Transverse colon (tissue), 4 donors: Measurements from ENCODE around the gene COMMD3.

Experiments
- CTCF ChIP-seq, 5 experiments: fragments of 200-600 bp in 3 of 5; fragments of 450-650 bp in 2 of 5; sonication (generic) in 3 of 5; IDR thresholded peaks; 1 replicate in 2 of 5; 2 replicates in 3 of 5; pipeline ENCODE4 v1.5.1; 2016 to 2017; ENCODE audit warnings: antibody characterized with exemption in 5 of 5, inconsistent platforms in 3 of 5, mild to moderate bottlenecking in 2 of 5, moderate library complexity in 1 of 5
- POLR2A ChIP-seq: fragments of 450-650 bp; IDR thresholded peaks from one replicate; pipeline ENCODE4 v1.6.1; 2016; ENCODE audit warnings: antibody characterized with exemption, mild to moderate bottlenecking, moderate library complexity
- POLR2AphosphoS5 ChIP-seq, 3 donors: sonication (generic); formaldehyde crosslinking; IDR thresholded peaks; one replicate each; pipeline ENCODE4 v1.6.1; 2016; ENCODE audit warnings: antibody characterized with exemption in 3 of 3

GRCh38 chr10:22321156-22321923, 5.2 kb downstream of the COMMD3 start:
- TF ChIP-seq CTCF (IDR thresholded peaks at IDR 0.05), result no peak
- peak in 2 of 3 donors; percentile 48 to 64 for TF ChIP-seq POLR2AphosphoS5 (IDR thresholded peaks at IDR 0.05)
- TF ChIP-seq POLR2A, result peak; percentile 55
